K562 (cell line): ENCODE results near the gene GTF2I. TPM values are rescaled to one million over a fixed set of nuclear protein-coding genes. Genes with fewer than 3 reads are reported as not detected.
"Not testable (repeated sequence)": the region's sequence is repeated elsewhere in the genome, so short reads cannot be mapped to it uniquely, and the experiment has no call there.

ENCODE experiments used
- BRD9 ChIP-seq: fragments of 450-650 bp; IDR thresholded peaks from 2 replicates; pipeline ENCODE4 v1.6.1; 2018; ENCODE audit warnings: low read depth; ENCODE audit not compliant: partially characterized antibody
- C11orf30 ChIP-seq: fragments of 450-650 bp; IDR thresholded peaks from 2 replicates; pipeline ENCODE4 v1.6.1; 2016; ENCODE audit warnings: low read depth, mild to moderate bottlenecking
- CHAMP1 ChIP-seq: fragments of 450-650 bp; IDR thresholded peaks from 2 replicates; pipeline ENCODE4 v1.6.1; 2016; ENCODE audit warnings: mild to moderate bottlenecking
- DPF2 ChIP-seq: fragments of 450-650 bp; IDR thresholded peaks from 2 replicates; pipeline ENCODE4 v1.6.1; 2016
- EGR1 ChIP-seq: fragments of 450-650 bp; conservative IDR thresholded peaks from 2 replicates; pipeline ENCODE4 v1.6.1; 2017; ENCODE audit warnings: mild to moderate bottlenecking
- EP400 ChIP-seq: fragments of 450-650 bp; IDR thresholded peaks from 2 replicates; pipeline ENCODE4 v1.6.1; 2017; ENCODE audit warnings: antibody characterized with exemption, mild to moderate bottlenecking, moderate library complexity
- ETV1 ChIP-seq: fragments of 450-650 bp; conservative IDR thresholded peaks from 2 replicates; pipeline ENCODE4 v1.6.1; 2016; ENCODE audit warnings: missing genetic modification characterization, control low read depth, low read depth, missing compliant biosample characterization
- FOXM1 ChIP-seq, 2 experiments: fragments of 450-650 bp in 1 of 2; sonication (generic) in 1 of 2; formaldehyde crosslinking in 1 of 2; IDR thresholded peaks; 2 replicates each; pipeline versions ENCODE4 v1.6.1 to v1.9.0; 2017 to 2022; ENCODE audit warnings: low read depth in 2 of 2, mild to moderate bottlenecking in 2 of 2, missing genetic modification reagents in 1 of 2, moderate library complexity in 1 of 2
- HDAC3 ChIP-seq: fragments of 450-650 bp; IDR thresholded peaks from 2 replicates; pipeline ENCODE4 v1.6.1; 2018; ENCODE audit warnings: borderline replicate concordance, mild to moderate bottlenecking, moderate library complexity; ENCODE audit not compliant: partially characterized antibody
- MYBL2 ChIP-seq, 2 experiments: fragments of 450-650 bp in 1 of 2; sonication (generic) in 1 of 2; formaldehyde crosslinking in 1 of 2; IDR thresholded peaks; 2 replicates each; pipeline versions ENCODE4 v1.6.1 to v1.8.1; 2017 to 2022; ENCODE audit warnings: borderline replicate concordance in 1 of 2, inconsistent platforms in 1 of 2, low read depth in 1 of 2, mild to moderate bottlenecking in 1 of 2, missing genetic modification reagents in 1 of 2, moderate library complexity in 1 of 2
- NCOR1 ChIP-seq: fragments of 450-650 bp; IDR thresholded peaks from 2 replicates; pipeline ENCODE4 v1.6.1; 2016; ENCODE audit warnings: mild to moderate bottlenecking, moderate library complexity
- NFE2 ChIP-seq: IDR thresholded peaks from 2 replicates; pipeline ENCODE4 v1.6.1; 2014; ENCODE audit warnings: antibody characterized with exemption, low read depth
- RAD21 ChIP-seq, 2 experiments: fragments of 250-450 bp in 1 of 2; fragments of 450-650 bp in 1 of 2; sonication (Bioruptor Pico) in 1 of 2; formaldehyde crosslinking in 1 of 2; IDR thresholded peaks in 1 of 2; conservative IDR thresholded peaks in 1 of 2; 2 replicates each; pipeline versions ENCODE4 v1.4.0 to v1.8.0; 2020 to 2022; ENCODE audit warnings: mild to moderate bottlenecking in 2 of 2, moderate library complexity in 1 of 2
- SMARCE1 ChIP-seq: fragments of 450-650 bp; IDR thresholded peaks from 2 replicates; pipeline ENCODE4 v1.7.1; 2016; ENCODE audit warnings: mild to moderate bottlenecking
- TAL1 ChIP-seq: fragments of 450-650 bp; IDR thresholded peaks from 2 replicates; pipeline ENCODE4 v1.6.1; 2016; ENCODE audit warnings: mild to moderate bottlenecking
- TBP ChIP-seq: optimal IDR thresholded peaks from 2 replicates; pipeline ENCODE3; 2011; ENCODE audit warnings: low read depth, low read length, improper control_type of control experiment
- polyA plus RNA-seq, 8 experiments: library from polyadenylated mRNA; depleted of rRNA in 4 of 8; stranded (reverse) in 5 of 8; unstranded in 3 of 8; fragments of >200 nt; fragmentation: Nextera tagmentation in 2 of 8; fragmentation: Illumina TruSeq in 1 of 8; extraction: Ambion mirVana in 2 of 8; extraction: Trizol in 1 of 8; gene quantifications; 2 replicates each; pipeline versions ENCODE4 v1.2.1 to v1.2.3, GENCODE V29; 2011 to 2014; ENCODE audit warnings: inconsistent platforms in 1 of 8, missing spikeins in 1 of 8
- total RNA-seq, 7 experiments: library from RNA; depleted of rRNA in 6 of 7; stranded (reverse); fragments of >200 nt in 6 of 7; fragmentation: Illumina TruSeq in 2 of 7; extraction: Trizol in 2 of 7; gene quantifications; 2 replicates each; pipeline versions ENCODE4 v1.2.1 to v1.2.3, GENCODE V29; 2011 to 2021; ENCODE audit warnings: low replicate concordance in 1 of 7
- TF ChIP-seq, protein P1 (sequence below): fragments of 450-650 bp; IDR thresholded peaks from 2 replicates; pipeline ENCODE4 v1.6.1; 2016
- TF ChIP-seq, protein P2 (sequence below): sonication (generic); IDR thresholded peaks from 2 replicates; pipeline ENCODE4 v1.6.1; 2016
- TF ChIP-seq, protein P3 (sequence below), 2 experiments: fragments of 450-650 bp; conservative IDR thresholded peaks; 2 replicates each; pipeline ENCODE4 v1.6.1; 2017; ENCODE audit warnings: mild to moderate bottlenecking in 2 of 2, moderate library complexity in 2 of 2
- TF ChIP-seq, protein P4 (sequence below), 2 experiments: fragments of 450-650 bp in 1 of 2; sonication (generic) in 1 of 2; formaldehyde crosslinking in 1 of 2; IDR thresholded peaks in 1 of 2; conservative IDR thresholded peaks in 1 of 2; 2 replicates each; pipeline versions ENCODE4 v1.6.1 to v1.8.1; 2016 to 2023; ENCODE audit warnings: mild to moderate bottlenecking in 2 of 2, moderate library complexity in 2 of 2, inconsistent platforms in 1 of 2, missing genetic modification reagents in 1 of 2

The GTF2I gene
- total and polyA plus RNA-seq, 9 of the 15 experiments (the other 6 are each of a cell fraction or from before 2014, with no cell fraction given) = 8.4 to 161 (median 90.0) TPM

- TF ChIP-seq TBP (peak; percentile 48), MYBL2 (IDR thresholded peaks at IDR 0.05; ENCODE audit: low read depth) (peak; percentile 87), EGR1 (peak; percentile 64), RAD21 (CRISPR knock-in tag; conservative IDR thresholded peaks at IDR 0.05 in 1 of 2, IDR thresholded peaks at IDR 0.05 in 1 of 2) (0 out of 4 replicates have a peak, but pooled peaks of 1 of the 2 experiments have one; percentile 5), ETV1 (tag) (peak; percentile 80), C11orf30 (peak; percentile 7; the same call in 1 of the 2 replicates), HDAC3 (peak; percentile 59), EP400 (peak; percentile 63), NFE2 (0 out of 2 replicates have a peak, but pooled peaks have one; percentile 18), NCOR1 (peak; percentile 74), DPF2 (peak; percentile 80), TAL1 (0 out of 2 replicates have a peak, but pooled peaks have one; percentile 6), CHAMP1 (peak; percentile 54; the same call in 1 of the 2 replicates), SMARCE1 (peak; percentile 79), FOXM1 (IDR thresholded peaks at IDR 0.05; ENCODE audit: low read depth) (peak; percentile 95), BRD9 (peak; percentile 37)
- not testable (repeated sequence) for TF ChIP-seq MYBL2 (CRISPR knock-in tag; IDR thresholded peaks at IDR 0.05; ENCODE audit: borderline replicate concordance); FOXM1 (CRISPR knock-in tag; IDR thresholded peaks at IDR 0.05; ENCODE audit: low read depth)
- TF ChIP-seq, protein P1, sequence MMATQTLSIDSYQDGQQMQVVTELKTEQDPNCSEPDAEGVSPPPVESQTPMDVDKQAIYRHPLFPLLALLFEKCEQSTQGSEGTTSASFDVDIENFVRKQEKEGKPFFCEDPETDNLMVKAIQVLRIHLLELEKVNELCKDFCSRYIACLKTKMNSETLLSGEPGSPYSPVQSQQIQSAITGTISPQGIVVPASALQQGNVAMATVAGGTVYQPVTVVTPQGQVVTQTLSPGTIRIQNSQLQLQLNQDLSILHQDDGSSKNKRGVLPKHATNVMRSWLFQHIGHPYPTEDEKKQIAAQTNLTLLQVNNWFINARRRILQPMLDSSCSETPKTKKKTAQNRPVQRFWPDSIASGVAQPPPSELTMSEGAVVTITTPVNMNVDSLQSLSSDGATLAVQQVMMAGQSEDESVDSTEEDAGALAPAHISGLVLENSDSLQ = 0 out of 2 replicates have a peak, but pooled peaks have one; percentile 36
- TF ChIP-seq, protein P2, sequence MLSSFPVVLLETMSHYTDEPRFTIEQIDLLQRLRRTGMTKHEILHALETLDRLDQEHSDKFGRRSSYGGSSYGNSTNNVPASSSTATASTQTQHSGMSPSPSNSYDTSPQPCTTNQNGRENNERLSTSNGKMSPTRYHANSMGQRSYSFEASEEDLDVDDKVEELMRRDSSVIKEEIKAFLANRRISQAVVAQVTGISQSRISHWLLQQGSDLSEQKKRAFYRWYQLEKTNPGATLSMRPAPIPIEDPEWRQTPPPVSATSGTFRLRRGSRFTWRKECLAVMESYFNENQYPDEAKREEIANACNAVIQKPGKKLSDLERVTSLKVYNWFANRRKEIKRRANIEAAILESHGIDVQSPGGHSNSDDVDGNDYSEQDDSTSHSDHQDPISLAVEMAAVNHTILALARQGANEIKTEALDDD = peak; percentile 76
- TF ChIP-seq, protein P3, sequence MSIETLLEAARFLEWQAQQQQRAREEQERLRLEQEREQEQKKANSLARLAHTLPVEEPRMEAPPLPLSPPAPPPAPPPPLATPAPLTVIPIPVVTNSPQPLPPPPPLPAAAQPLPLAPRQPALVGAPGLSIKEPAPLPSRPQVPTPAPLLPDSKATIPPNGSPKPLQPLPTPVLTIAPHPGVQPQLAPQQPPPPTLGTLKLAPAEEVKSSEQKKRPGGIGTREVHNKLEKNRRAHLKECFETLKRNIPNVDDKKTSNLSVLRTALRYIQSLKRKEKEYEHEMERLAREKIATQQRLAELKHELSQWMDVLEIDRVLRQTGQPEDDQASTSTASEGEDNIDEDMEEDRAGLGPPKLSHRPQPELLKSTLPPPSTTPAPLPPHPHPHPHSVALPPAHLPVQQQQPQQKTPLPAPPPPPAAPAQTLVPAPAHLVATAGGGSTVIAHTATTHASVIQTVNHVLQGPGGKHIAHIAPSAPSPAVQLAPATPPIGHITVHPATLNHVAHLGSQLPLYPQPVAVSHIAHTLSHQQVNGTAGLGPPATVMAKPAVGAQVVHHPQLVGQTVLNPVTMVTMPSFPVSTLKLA (conservative IDR thresholded peaks at IDR 0.05) = peak in 1 of 2 experiments; percentile 26; a peak in 1 of 4 replicates
- TF ChIP-seq, protein P4, sequence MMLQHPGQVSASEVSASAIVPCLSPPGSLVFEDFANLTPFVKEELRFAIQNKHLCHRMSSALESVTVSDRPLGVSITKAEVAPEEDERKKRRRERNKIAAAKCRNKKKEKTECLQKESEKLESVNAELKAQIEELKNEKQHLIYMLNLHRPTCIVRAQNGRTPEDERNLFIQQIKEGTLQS (IDR thresholded peaks at IDR 0.05) = peak; percentile 56
- TF ChIP-seq, protein P4 (CRISPR knock-in tag; conservative IDR thresholded peaks at IDR 0.05) = not testable (repeated sequence)
Observed at GRCh38 chr7:74650055-74650454, 7.5 kb upstream of the GTF2I start (continued).
